GM18507 (cell line): Measurements from ENCODE around the gene BUD23.
"Not testable (repeated sequence)": the region's sequence is repeated elsewhere in the genome, so short reads cannot be mapped to it uniquely, and the experiment has no call there.

Experiments used
- DNase-seq: peaks from one replicate; pipeline ENCODE4 v3.0.0; 2011; ENCODE audit warnings: low read depth; ENCODE audit not compliant: insufficient read length; ENCODE audit errors: extremely low spot score
- FAIRE-seq: peaks from 2 replicates; lab custom pipeline; 2011; peaks lifted over from hg19 to GRCh38; lab: Jason Lieb, UNC

BUD23 gene

DNA sequence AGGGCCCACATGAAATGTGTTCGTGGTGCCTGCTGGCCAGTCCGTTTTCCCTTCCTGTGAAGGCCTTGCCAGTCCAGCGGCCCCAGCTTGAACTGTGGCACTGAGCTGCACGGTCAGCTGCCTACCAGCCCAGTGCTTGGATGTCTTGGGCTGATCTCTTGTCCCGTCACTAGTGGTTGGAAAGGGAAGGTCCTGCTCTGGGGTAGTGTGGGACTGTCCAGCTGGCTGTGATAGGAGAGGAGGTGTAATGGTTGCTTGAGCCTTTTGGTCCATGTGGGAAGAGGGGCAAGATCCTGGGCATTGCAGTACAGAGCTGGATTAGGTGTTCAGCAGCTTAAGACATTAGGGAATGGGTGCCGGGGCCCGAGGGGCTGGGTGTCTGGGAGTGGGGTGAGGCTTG lies 15.0 kb downstream of the BUD23 start:
- no peak for FAIRE-seq

DNA sequence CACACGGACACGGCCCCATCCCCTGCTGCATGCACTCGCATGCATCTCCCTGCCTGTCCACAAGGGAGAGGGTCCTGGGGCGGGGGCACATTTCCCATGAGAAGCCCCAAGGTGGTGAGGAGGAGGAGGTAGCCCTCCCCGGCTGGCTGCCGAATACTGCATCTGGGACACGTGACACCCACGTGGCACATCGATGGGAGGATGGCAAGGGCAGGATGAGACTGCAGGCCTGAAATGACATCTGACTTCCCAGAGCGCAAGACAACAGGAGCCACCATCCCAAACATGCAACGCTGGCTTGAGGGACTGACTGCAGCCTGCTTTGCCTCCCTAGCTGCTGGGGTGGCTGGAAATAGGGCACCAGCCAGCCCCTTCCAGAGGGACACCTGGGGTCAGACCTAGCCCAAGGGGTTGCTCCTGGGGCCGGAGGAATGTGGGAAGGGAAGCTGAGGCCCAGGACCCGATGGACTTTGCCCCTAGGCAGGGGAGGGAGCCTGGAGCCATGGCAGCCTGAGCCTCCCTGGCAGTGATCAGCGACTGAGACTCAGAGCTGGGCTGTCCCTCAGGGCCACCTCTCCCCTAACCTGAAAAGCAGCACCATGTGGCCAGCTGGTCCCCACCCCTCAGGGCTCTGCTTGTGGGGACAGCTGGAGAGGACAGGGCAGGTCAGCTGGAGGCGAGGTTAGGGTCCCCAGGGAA lies 16.1 kb downstream of the BUD23 start:
- DNase-seq = no peak
- FAIRE-seq = no peak

More for the DNA sequence above, 15.0 kb downstream of the BUD23 start:
- no peak for DNase-seq

DNA sequence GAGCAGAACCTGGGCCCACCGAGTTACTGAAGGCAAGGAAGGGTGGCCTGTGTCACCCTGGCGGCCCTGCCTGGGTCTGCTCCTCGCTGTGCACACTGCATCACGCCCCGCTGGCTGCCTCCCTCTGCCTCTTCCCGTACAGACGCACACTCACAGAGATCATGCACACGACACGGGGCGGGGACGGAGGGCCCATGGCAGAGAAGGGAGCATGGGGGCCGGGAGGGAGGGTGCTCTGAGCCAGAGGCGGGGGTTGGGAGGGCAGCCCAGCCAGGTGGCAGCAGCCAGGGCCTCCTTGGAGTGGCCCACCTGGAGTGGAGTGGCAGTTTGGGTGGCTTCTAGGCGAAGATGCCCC lies 16.6 kb downstream of the BUD23 start:
- DNase-seq = no peak
- no peak for FAIRE-seq

DNA sequence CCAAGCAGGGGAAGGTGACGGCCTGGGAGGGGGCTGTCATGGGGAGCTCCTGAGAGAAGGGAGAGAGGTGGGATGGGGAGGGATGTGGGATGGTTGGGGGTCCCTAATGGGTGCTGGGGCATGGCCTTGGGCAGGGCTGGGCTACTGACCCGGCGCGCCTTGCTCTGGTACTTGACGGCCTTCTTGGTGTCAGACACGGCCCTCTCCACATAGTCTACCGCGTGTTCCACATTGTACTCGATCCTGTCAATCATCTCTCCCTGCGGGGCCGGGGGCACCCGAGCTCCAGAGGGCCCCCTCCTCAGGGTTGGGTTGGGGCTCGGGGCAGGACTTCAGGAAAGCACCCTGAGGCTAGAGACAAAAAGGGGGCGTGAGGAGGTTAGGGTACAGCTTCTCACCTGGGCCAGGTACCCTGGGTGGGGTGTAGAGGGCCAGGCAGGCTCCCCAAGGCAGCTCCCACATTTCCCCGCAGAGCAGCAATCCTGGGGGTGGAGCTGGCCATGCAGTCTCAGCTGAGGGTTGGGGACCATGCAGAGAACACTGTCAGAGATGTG lies 17.3 kb downstream of the BUD23 start:
- DNase-seq (no peak), FAIRE-seq (no peak)

DNA sequence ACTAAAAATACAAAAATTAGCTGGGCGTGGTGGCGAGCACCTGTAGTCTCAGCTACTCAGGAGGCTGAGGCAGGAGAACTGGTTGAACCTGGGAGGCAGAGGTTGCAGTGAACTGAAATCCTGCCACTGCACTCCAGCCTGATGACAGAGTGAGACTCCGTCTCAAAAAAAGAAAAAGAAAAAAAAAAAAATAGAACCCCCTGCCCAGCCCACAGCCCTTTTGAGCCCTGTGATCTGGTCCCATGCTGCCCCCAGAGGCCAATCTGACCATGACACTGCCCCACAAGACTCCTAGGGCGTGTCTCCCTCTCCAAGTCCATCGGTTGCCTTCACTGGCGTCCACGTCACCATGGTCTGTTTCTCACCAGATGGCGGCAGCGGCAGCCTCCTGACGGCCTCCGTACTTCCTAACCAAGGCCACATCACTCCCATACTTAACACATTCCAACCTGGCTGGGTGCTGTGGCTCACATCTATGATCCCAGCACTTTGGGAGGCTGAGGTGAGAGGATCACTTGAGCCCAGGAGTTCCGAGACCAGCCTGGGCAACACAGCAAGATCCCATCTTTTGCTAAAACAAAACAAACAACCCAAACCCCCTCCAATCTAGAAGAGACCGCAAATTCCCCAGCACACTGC lies 18.1 kb downstream of the BUD23 start:
- DNase-seq (no peak), FAIRE-seq (no peak)

DNA sequence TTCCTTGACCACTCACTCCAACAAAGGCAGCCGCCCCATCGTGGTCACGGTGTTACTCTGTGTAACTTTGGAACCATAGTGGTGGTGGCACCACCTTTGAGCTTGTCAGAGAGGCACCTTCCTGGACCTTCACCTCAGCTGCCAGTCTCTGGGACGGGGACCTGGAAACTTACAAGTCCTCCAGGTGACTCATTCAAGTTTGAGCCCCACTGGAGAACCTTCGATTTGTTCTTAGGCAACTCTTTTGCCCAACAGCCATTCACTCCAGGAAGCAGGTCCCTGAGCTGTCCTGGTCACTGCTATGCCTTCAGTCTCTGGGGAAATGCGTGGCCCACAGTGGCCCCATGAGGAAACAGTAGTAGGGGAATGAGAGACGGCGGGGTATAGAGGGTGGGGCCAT lies 18.8 kb downstream of the BUD23 start:
- FAIRE-seq (no peak), DNase-seq (no peak)

DNA sequence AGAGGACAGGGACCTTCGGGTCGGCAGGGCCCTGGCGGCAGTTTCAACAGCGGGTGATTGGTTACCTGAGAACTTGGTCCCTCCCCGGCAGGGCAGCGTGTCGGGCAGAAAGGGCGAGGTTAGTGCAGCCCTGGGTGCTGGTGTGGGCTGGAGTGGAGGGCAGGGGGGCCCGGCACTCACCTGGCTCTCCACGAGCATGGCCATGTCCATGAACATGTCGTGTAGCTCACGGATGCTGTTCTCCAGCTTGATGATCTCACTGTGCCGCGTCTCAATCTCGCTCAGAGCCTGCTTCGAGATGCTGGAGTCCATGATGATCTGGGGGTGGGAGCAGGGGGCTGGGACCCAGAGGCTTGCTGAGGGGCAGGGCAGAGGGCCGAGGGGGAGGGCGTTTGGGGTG lies 19.3 kb downstream of the BUD23 start:
- DNase-seq = no peak
- no peak for FAIRE-seq

DNA sequence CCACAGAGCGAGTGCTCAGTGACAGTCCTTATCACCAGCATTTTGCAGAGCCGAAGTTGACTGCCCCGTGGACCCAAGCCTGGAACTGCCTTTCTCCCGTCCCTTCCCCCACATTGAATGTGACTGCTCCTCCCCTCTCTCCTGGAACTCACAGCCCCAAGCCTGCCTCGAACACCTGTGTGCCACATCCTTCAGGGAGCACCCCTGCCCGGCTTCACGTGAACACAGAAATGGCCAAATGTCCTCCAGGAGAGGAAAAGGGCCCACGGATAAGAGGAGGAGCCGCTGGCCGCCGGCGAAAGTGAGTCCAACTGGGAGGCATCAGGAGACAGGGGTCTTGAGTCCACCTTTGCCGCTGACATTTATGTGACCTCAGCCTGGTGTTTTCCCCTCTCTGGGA lies 19.8 kb downstream of the BUD23 start:
- DNase-seq (no peak), FAIRE-seq (no peak)

DNA sequence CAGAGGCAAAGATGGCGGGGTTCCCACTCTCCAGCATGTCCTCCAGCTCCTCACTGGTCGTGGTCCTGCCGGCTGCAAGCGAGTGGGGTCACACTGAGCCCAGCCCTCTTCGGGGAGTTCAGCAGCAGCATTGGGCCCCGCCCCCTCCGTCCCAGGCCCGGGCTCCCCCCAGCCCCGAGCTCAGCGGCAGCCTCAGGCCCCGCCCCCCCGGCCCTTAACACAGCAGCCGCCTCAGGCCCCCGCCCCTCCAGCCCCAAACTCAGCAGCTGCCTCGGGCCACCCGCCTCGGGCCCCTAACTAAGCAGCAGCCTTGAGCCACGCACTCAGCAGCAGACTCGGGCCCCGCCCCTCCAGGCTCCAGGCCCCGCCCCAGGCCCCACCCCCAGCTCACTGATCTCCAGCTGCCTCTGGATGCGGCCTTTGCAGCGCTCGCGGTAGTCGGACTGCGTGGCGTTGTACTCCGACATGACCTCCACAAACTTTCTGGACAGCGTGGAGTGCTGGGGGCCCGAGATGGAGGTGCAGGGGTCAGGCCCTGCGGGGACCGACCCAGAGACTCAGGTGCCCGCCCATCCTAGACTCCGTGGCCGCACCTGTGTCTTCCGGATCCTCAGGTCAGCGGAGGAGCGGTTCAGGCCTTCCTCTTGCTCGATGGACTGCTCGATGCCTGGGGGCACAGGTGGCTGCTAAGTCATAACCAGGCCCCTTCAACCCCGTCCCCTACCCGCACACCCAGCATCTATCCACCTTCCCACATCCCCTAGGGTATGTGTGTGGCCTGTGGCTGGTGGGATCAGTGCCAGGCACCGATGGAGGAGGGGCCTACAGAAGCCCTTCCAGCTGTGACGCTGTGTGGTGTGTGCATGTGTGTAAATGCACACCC lies 20.6 kb downstream of the BUD23 start:
- FAIRE-seq = no peak
- no peak for DNase-seq

DNA sequence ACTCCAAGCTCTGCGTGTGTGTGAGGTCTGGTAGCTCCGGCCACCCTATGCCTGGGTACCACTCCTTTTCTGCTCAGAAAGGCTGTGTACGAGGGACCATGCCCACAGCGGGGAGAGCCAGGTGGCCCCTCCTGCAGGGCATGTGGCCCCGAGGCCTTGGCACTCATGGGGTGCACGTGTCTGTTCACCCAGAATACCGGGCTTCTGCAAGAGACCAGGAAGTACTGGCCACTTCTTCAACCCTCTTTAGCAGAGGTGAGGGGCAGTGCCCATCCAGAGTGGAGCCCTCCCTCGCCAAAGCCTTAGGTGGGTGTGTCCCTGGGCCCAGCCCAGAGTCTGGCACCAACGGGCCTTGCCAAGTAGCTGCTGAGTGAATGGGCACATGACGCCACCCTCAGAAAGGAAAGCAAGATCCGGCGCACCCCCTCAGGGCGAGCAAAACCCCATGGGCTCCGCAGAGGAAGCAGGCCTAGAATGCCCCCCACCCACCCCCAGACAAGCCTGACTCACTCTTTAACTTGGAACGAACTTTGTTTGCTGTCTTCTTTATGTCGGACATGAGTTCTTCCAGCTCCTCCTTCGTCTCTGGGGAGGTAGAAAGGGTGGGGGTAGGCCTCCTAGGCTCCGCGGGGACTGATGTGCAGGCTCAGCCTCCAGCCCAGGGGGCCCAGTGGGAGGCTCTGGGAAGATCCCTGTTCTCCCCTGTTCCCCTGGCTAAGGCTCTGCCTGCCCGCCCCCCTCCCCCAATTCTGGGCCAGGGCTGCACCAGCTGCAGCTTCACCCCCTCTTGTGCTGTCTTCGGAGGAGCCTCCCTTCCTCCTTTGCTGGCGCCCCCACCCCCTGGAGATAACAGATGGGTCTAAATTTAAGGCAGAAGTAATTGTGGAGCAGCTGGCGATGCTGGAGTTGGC lies 21.5 kb downstream of the BUD23 start:
- DNase-seq (no peak), FAIRE-seq (no peak)

DNA sequence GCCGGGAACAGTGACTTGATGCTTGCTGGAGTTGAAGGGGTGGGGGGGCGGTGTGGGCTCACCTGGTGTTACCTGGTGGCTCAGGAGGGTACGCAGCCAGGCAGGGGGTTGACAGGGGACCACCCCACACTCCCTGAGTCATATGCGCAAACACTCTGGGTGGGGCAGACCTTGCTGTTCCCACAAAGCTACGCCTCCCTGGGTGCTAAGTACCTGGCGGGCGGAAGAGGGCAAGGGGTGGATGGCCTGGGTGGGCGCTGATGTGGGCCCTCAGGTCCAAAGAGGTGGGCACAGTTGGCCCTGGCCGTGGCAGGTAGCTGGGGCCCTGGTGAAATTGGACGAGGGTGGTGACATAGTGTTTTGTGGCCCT lies 22.1 kb downstream of the BUD23 start:
- DNase-seq (no peak), FAIRE-seq (no peak)

DNA sequence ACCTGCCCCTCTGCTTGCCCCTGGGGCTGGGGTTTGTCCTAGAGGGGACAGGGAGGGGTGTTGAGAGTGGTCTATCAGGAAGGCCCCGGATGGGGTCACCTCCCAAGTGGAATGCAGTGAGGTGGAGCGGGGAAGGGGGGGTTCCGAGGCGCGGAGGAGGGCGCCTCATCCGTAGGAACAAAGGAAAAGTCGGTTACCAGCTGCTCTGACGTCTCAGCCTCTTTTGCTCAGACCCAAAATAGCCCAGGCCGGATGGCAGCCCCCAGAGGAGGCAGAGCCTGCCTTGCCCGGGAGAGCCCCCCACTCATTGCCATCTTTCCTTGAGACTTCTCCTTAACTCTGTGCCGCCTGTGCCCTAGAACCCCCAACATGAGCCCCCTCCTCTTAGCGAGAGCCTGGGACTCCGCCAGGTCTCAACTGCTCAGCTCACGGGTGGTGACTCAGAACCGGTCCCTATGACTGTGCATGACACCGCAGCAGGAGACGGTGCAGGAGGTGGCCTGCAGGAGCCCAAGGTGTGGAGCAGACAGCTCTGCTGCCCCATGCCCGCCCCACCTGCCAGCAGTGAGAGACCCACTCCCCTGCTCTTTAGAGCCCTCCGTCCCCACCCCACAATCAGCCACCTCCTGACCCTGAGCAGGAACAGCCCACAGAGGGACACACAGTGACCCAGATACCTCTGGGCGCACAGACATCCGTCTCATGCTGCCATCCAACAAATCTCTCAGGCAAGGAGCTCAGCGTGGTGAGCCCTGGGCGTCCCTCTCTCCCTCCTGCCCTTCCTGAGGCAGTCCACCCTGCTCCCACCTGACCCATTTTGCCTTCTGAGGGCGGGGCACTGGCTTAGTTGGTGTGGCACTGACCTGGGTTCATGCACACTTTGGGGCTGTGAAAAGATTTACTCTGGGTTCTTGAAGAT lies 23.0 kb downstream of the BUD23 start:
- no peak for DNase-seq
- FAIRE-seq = no peak

DNA sequence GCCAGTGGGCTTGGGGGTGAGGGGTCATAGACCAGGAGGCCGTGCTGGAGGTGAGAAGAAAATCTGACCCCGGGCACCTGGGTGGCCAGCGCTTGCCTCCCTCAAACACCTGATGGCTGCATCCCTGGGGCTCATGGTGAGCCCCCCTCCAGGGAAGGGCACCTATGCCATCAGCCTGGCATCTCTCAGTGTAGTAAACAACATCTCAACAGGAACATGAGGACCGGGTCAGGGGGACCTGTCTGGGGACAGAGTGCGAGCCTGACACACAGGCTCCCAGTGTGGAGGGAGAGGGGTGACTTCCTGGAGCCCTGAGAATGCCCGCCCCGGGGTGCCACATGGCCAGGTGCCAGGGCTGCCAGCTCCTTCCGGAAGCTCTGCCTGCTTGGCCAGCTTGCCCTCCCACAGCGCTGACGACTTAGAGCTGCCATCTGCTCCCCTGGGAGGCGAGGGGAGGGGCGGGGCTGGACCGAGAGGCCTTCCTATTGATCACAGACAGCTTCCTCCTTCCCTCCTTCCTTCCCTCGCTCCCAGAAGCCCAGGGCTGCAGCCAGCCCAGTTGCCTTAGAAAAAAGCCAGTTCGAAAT lies 23.7 kb downstream of the BUD23 start:
- no peak for FAIRE-seq
- no peak for DNase-seq

DNA sequence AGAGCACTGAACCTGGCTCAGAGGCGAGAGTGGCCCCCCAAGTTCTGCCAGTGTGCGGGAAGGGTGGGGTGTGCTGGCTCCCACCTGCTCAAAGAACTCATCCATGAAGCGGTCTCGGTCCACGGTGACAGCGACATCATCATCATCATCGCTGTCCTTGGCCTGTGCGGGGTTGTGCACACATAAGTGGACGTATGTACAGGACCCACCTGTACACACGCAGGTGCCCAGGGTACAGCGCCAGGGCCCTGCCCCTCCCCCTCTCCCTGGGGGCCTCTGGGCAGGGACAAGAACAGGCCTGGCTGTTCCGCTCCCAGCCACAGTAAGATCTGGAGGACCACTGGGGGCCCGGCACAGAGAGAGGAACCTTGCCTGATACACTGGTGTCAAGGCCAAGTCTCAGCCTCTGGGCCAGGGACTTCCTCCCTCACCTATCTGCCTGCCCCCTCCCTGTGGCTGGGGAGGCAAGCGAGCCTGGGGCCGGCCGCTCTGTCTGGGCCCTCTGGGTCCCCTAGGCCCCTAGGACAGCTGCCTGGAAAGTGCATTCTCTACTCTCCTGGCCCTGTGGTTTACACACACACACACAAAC lies 25.7 kb downstream of the BUD23 start:
- no peak for FAIRE-seq
- no peak for DNase-seq

DNA sequence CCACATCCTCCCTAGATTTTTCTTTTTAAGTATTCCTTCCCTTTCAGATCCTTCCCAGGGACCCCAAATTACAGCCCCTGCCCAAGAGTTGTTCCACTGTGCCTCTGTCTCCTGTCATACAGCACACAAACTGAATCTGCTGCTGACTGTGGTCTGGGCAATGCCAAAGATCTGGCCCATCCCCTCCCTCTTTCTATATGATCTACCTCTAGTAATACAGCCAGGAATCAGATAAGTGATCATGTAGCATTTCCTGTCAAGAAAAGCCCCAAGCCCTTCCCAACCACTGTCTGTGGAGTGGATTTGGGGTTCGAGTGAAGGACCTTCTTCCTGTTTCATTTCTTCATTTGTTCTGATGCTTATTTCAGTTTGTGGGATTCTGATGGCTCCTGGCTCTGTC lies 29.4 kb downstream of the BUD23 start:
- DNase-seq = no peak
- FAIRE-seq = no peak

DNA sequence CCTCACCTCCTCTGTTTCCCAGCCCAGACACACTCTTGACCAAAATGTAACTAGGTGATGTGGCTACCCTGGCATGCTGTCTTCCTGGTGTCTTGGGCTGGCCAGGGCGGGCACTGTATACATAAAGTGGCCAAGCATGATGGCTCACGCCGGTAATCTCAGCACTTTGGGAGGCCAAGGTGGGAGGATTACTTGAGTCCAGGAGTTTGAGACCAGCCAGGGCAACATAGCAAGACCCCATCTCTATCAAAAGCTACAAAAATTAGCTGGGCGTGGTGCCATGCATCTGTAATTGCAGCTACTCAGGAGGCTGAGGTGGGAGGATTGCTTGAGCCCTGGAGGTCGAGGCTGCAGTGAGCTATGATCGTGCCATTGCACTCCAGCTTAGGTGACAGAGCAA lies 29.9 kb downstream of the BUD23 start:
- DNase-seq, FAIRE-seq: not testable (repeated sequence)

DNA sequence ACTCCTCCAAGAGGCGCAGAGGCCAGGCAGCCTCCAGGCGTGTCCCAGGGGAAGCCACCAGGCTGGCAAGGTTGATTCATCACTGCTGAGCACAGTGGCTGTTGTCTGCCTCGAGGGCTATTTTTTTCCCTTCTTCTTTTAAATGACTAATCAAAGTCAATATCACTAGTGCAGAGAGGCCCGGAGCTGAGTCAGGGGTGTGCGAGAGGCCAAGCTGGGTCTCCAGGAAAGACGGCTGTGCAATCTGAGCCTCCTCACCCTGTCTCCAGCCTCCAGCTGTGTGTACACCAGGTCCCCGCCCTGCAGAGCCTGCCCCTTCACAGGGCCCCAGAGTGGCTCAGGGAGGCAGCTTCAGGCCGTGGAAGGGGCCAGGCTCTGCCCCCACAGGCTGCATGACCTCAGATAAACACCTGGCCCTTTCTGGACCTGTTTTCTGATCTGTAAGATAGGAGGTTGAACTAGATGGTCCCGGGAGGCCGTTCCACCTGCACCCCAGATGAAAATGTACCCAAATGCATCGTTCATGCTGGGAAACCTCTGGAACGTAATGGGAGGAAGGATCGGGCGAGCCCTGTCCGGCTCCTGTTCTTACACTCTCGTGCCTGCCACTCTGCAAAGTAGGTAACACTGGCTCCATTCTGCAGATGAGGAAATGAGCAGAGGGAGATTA lies 32.4 kb downstream of the BUD23 start:
- DNase-seq (no peak), FAIRE-seq (no peak)
